HepG2 (cell line): ENCODE results near the gene HYAL2. TPM values are rescaled to one million over a fixed set of nuclear protein-coding genes. Genes with fewer than 3 reads are reported as not detected.

Experiments
- CTCF ChIP-seq: sonication (generic); formaldehyde crosslinking; IDR thresholded peaks from 2 replicates; pipeline ENCODE4 v1.5.0; 2020; ENCODE audit warnings: mild to moderate bottlenecking, missing genetic modification reagents, moderate library complexity
- DBP ChIP-seq: sonication (generic); formaldehyde crosslinking; IDR thresholded peaks from 2 replicates; pipeline ENCODE4 v1.4.0; 2020; ENCODE audit warnings: missing genetic modification reagents; ENCODE audit errors: not compliant biosample characterization
- MAX ChIP-seq: IDR thresholded peaks from 2 replicates; pipeline ENCODE4 v1.6.1; 2012; ENCODE audit warnings: inconsistent platforms
- MIXL1 ChIP-seq: IDR thresholded peaks from 2 replicates; pipeline ENCODE4 v1.6.1; 2016
- NFE2 ChIP-seq: sonication (generic); formaldehyde crosslinking; IDR thresholded peaks from 2 replicates; pipeline ENCODE4 v1.4.0; 2020; ENCODE audit warnings: missing genetic modification reagents
- PPARG ChIP-seq: conservative IDR thresholded peaks from 2 replicates; pipeline ENCODE4 v1.6.1; 2016; ENCODE audit warnings: missing biosample characterization, missing genetic modification reagents
- RBM22 ChIP-seq: fragments of 200-400 bp; formaldehyde crosslinking; optimal IDR thresholded peaks from 2 replicates; pipeline ENCODE3; 2017; ENCODE audit warnings: mild to moderate bottlenecking, low read length, moderate library complexity
- ZC3H13 ChIP-seq: sonication (generic); formaldehyde crosslinking; IDR thresholded peaks from 2 replicates; pipeline ENCODE4 v1.8.1; 2023; ENCODE audit warnings: mild to moderate bottlenecking, missing genetic modification reagents, moderate library complexity
- ZFP91 ChIP-seq: sonication (generic); formaldehyde crosslinking; IDR thresholded peaks from 2 replicates; pipeline ENCODE4 v1.9.0; 2022; ENCODE audit warnings: missing genetic modification reagents, mild to moderate bottlenecking, borderline replicate concordance
- ZNF253 ChIP-seq: sonication (generic); formaldehyde crosslinking; IDR thresholded peaks from 2 replicates; pipeline ENCODE4 v1.8.0; 2022; ENCODE audit warnings: mild to moderate bottlenecking, missing genetic modification reagents, borderline replicate concordance
- ZNF256 ChIP-seq: sonication (generic); formaldehyde crosslinking; conservative IDR thresholded peaks from 2 replicates; pipeline ENCODE4 v1.4.0; 2020; ENCODE audit warnings: missing genetic modification reagents
- ZNF263 ChIP-seq: sonication (generic); formaldehyde crosslinking; IDR thresholded peaks from 2 replicates; pipeline ENCODE4 v1.4.0; 2020; ENCODE audit warnings: missing genetic modification reagents
- ZNF275 ChIP-seq: sonication (generic); formaldehyde crosslinking; IDR thresholded peaks from 2 replicates; pipeline ENCODE4 v1.8.0; 2022; ENCODE audit warnings: missing genetic modification reagents, mild to moderate bottlenecking, inconsistent platforms, borderline replicate concordance
- polyA plus RNA-seq, 8 experiments: library from polyadenylated mRNA; depleted of rRNA in 3 of 8; stranded (reverse) in 7 of 8; unstranded in 1 of 8; fragments of >200 nt; fragmentation: Illumina TruSeq in 4 of 8; extraction: Trizol in 4 of 8; gene quantifications; 2 replicates each; pipeline versions ENCODE4 v1.2.1 to v1.2.3, GENCODE V29; 2011 to 2016; ENCODE audit warnings: low read depth in 4 of 8, missing spikeins in 1 of 8, mixed read lengths in 1 of 8; ENCODE audit not compliant: insufficient read depth in 1 of 8
- total RNA-seq, 5 experiments: library from RNA; depleted of rRNA; stranded (reverse); fragments of >200 nt; fragmentation: Illumina TruSeq; extraction: Trizol; gene quantifications; 2 replicates each; pipeline ENCODE4 v1.2.3, GENCODE V29; 2016; ENCODE audit warnings: low read depth in 1 of 5
- TF ChIP-seq, protein P1 (sequence below): IDR thresholded peaks from 2 replicates; pipeline ENCODE4 v1.6.1; 2016; ENCODE audit warnings: missing genetic modification reagents, missing compliant biosample characterization
- TF ChIP-seq, protein P2 (sequence below): sonication (generic); formaldehyde crosslinking; IDR thresholded peaks from 2 replicates; pipeline ENCODE4 v1.4.0; 2020; ENCODE audit warnings: mild to moderate bottlenecking, missing genetic modification reagents
- TF ChIP-seq, protein P3 (sequence below): IDR thresholded peaks from 2 replicates; pipeline ENCODE4 v1.6.1; 2016; ENCODE audit warnings: missing compliant biosample characterization, missing genetic modification reagents, borderline replicate concordance
- TF ChIP-seq, protein P4 (sequence below): sonication (generic); formaldehyde crosslinking; IDR thresholded peaks from 2 replicates; pipeline ENCODE4 v1.4.0; 2020; ENCODE audit warnings: missing genetic modification reagents, mild to moderate bottlenecking, borderline replicate concordance
- TF ChIP-seq, protein P5 (sequence below): sonication (generic); formaldehyde crosslinking; IDR thresholded peaks from 2 replicates; pipeline ENCODE4 v1.8.1; 2023; ENCODE audit warnings: mild to moderate bottlenecking, missing genetic modification reagents, borderline replicate concordance

The HYAL2 gene
- total and polyA plus RNA-seq, 2 of the 13 experiments (the other 11 are each of a cell fraction or from before 2014, with no cell fraction given) = 76.2 to 102 TPM

- TF ChIP-seq, protein P1, sequence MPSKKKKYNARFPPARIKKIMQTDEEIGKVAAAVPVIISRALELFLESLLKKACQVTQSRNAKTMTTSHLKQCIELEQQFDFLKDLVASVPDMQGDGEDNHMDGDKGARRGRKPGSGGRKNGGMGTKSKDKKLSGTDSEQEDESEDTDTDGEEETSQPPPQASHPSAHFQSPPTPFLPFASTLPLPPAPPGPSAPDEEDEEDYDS = no peak; the same call in 1 of the 2 replicates
- peak; percentile 54 for TF ChIP-seq CTCF (CRISPR knock-in tag)
- TF ChIP-seq, protein P2, sequence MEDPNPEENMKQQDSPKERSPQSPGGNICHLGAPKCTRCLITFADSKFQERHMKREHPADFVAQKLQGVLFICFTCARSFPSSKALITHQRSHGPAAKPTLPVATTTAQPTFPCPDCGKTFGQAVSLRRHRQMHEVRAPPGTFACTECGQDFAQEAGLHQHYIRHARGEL = no peak
- no peak; the same call in none of the 2 replicates for TF ChIP-seq ZC3H13
- peak; percentile 93 for TF ChIP-seq ZFP91 (CRISPR knock-in tag)
- TF ChIP-seq MAX = peak; percentile 86
- TF ChIP-seq ZNF275 (CRISPR knock-in tag) = peak; percentile 65; the same call in 1 of the 2 replicates
- TF ChIP-seq, protein P3, sequence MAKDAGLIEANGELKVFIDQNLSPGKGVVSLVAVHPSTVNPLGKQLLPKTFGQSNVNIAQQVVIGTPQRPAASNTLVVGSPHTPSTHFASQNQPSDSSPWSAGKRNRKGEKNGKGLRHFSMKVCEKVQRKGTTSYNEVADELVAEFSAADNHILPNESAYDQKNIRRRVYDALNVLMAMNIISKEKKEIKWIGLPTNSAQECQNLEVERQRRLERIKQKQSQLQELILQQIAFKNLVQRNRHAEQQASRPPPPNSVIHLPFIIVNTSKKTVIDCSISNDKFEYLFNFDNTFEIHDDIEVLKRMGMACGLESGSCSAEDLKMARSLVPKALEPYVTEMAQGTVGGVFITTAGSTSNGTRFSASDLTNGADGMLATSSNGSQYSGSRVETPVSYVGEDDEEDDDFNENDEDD = no peak; the same call in 1 of the 2 replicates
- TF ChIP-seq RBM22 = no peak
- no peak for TF ChIP-seq ZNF256 (CRISPR knock-in tag)
- TF ChIP-seq DBP (CRISPR knock-in tag) = no peak
- TF ChIP-seq, protein P4, sequence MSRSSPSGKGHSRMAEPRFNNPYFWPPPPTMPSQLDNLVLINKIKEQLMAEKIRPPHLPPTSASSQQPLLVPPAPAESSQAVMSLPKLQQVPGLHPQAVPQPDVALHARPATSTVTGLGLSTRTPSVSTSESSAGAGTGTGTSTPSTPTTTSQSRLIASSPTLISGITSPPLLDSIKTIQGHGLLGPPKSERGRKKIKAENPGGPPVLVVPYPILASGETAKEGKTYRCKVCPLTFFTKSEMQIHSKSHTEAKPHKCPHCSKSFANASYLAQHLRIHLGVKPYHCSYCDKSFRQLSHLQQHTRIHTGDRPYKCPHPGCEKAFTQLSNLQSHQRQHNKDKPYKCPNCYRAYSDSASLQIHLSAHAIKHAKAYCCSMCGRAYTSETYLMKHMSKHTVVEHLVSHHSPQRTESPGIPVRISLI (CRISPR knock-in tag) = peak; percentile 27; the same call in 1 of the 2 replicates
- TF ChIP-seq, protein P5, sequence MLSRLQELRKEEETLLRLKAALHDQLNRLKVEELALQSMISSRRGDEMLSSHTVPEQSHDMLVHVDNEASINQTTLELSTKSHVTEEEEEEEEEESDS (CRISPR knock-in tag) = no peak; the same call in 1 of the 2 replicates
- TF ChIP-seq ZNF263 (CRISPR knock-in tag) = no peak
- peak; percentile 63; the same call in 1 of the 2 replicates for TF ChIP-seq ZNF253 (CRISPR knock-in tag)
- no peak for TF ChIP-seq NFE2 (CRISPR knock-in tag)
- no peak for TF ChIP-seq PPARG (CRISPR knock-in tag)
- TF ChIP-seq MIXL1 = peak; percentile 35; the same call in 1 of the 2 replicates
These were observed 23.5 kb downstream of the HYAL2 start, which contains the start of the genes HYAL3 and NAA80 (continued) for GRCh38 chr3:50298836-50299637.
